AG10803 (cell line): ENCODE results near the gene TMEM182.

ENCODE experiments used
- DNase-seq: peaks from one replicate; pipeline ENCODE4 v3.0.0; 2010; ENCODE audit warnings: low read depth
- H3K4me3 ChIP-seq: 2 replicates; pipeline ENCODE4 v1.5.1; 2011; ENCODE audit warnings: mild to moderate bottlenecking, low read length, control low read depth
- CTCF ChIP-seq: conservative IDR thresholded peaks from 2 replicates; pipeline ENCODE4 v1.5.1; 2011; ENCODE audit warnings: mild to moderate bottlenecking, low read length, control low read depth, inconsistent platforms

The TMEM182 gene

DNA sequence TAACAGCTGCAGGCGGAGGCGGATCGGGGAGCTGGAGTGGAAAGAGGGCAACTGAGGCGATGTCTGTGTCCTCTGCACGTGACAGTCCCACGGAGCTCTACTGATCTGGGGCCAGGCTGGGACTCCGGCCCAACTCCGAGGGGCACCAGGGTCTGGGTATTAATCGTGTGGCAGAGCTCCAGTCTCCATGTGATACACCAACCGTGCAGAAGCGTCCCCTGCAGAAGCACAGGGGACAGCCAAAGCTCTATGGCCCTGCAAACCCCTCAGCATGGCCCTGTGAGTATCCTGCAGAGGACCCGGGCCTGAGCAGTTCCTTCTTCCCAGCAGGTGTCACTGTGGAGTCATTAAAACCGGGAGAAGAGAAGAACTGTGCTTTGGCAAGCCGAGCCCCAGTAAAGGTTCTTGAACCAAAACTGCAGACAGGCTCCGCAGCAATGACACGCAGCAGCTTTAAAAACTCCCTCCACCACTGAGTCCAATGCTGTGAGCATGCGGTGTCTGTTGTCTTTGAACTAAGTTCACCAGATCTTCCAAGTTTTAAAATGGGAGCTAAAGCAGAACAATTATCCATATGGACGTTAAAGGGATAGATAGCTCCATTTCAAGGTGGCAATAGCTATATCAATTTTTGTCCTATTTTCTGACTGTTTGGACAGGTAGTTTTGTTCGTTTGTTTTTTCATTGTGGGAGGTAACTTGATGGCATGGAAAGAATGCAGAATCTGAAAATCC lies 79.4 kb downstream of the TMEM182 start:
- TF ChIP-seq CTCF, result peak; percentile 59
- peak; percentile 37 for DNase-seq
- H3K4me3 ChIP-seq, result no peak overlapping the region

GRCh38 chr2:102843764-102844443 lies 82.1 kb downstream of the TMEM182 start:
- no peak for DNase-seq
- TF ChIP-seq CTCF, result no peak

GRCh38 chr2:102844911-102845310 lies 83.1 kb downstream of the TMEM182 start:
- no peak overlapping the region for H3K4me3 ChIP-seq
- TF ChIP-seq CTCF, result no peak
- DNase-seq, result no peak

More at GRCh38 chr2:102843764-102844443, 82.1 kb downstream of the TMEM182 start:
- no peak overlapping the region for H3K4me3 ChIP-seq

GRCh38 chr2:102848366-102848839 lies 86.6 kb downstream of the TMEM182 start:
- no peak for DNase-seq
- no peak overlapping the region for H3K4me3 ChIP-seq
- no peak for TF ChIP-seq CTCF

DNA sequence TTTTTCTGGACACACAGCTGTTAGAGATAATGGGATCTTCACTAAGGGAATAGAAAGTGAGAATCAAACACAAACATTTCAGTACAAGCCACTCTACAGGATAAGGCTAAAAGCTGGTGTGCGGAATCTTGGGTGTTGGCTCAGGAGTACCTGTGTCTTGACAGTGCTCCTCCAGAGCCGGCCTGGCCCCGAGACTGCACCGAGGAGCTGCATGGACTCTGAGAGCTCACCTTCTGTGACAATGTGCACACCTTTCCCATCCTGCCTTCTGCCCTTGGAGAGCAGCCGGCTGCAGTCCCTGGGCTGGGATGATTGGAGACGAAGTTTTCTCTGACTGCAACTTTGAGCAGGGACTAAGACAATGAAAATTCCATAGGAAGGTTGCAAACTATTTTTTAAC lies 89.1 kb downstream of the TMEM182 start:
- no peak for TF ChIP-seq CTCF
- H3K4me3 ChIP-seq, result no peak overlapping the region
- DNase-seq, result no peak

- no peak for TF ChIP-seq CTCF
- no peak for DNase-seq
- H3K4me3 ChIP-seq, result no peak overlapping the region
These were observed 91.0 kb downstream of the TMEM182 start for GRCh38 chr2:102852867-102853266.
